IPS-18c (cell line): ENCODE measurements around the gene TLR1.

ENCODE experiments used
- H3K4me3 ChIP-seq: 2 replicates; pipeline ENCODE4 v1.7.0; 2013; ENCODE audit warnings: low read depth, mild to moderate bottlenecking, low read length, moderate library complexity; ENCODE audit not compliant: insufficient read depth
- H3K9me3 ChIP-seq: one replicate; pipeline ENCODE4 v1.6.1; 2013; ENCODE audit warnings: mild to moderate bottlenecking, low read length, moderate library complexity; ENCODE audit not compliant: control insufficient read depth, insufficient read depth

TLR1 gene

GRCh38 chr4:38804654-38805295, at the start of gene TLR1:
Gene TLR1 (minus strand): TSS chr4:38804791. CDS start chr4:38798831, 5,960 bp downstream.
- Histone ChIP-seq H3K9me3 (peaks cover 10% of the 10 kb centered on the region), H3K4me3 (no peak within 1 kb of the TSS)

- Histone ChIP-seq H3K4me3 (no peak overlapping the region), H3K9me3 (peaks cover 2% of the 10 kb centered on the region)
Observed at GRCh38 chr4:38846015-38846414, 41.4 kb upstream of the TLR1 start.

- Histone ChIP-seq H3K9me3 (peaks cover 2% of the 10 kb centered on the region), H3K4me3 (no peak overlapping the region)
Observed at GRCh38 chr4:38842994-38843393, 38.4 kb upstream of the TLR1 start.

GRCh38 chr4:38837849-38838248, 33.3 kb upstream of the TLR1 start:
- no peaks in the 10 kb centered on the region for H3K9me3 ChIP-seq
- H3K4me3 ChIP-seq: no peak overlapping the region

- H3K4me3 ChIP-seq: no peak overlapping the region
- no peaks in the 10 kb centered on the region for H3K9me3 ChIP-seq
Observed at GRCh38 chr4:38837334-38837733, 32.7 kb upstream of the TLR1 start.

- Histone ChIP-seq H3K4me3 (no peak overlapping the region), H3K9me3 (no peaks in the 10 kb centered on the region)
Observed at GRCh38 chr4:38834570-38834969, 30.0 kb upstream of the TLR1 start.

- H3K9me3 ChIP-seq: no peaks in the 10 kb centered on the region
Observed at GRCh38 chr4:38832624-38833528, 28.3 kb upstream of the TLR1 start.

GRCh38 chr4:38832206-38832605, 27.6 kb upstream of the TLR1 start:
- Histone ChIP-seq H3K4me3 (no peak overlapping the region), H3K9me3 (no peaks in the 10 kb centered on the region)

More at GRCh38 chr4:38832624-38833528, 28.3 kb upstream of the TLR1 start:
- H3K4me3 ChIP-seq: no peak overlapping the region

GRCh38 chr4:38831653-38832052, 27.1 kb upstream of the TLR1 start:
- H3K9me3 ChIP-seq: no peaks in the 10 kb centered on the region
- H3K4me3 ChIP-seq: no peak overlapping the region

- H3K4me3 ChIP-seq: no peak overlapping the region
- H3K9me3 ChIP-seq: no peaks in the 10 kb centered on the region
Observed at GRCh38 chr4:38829237-38829636, 24.6 kb upstream of the TLR1 start.

GRCh38 chr4:38823766-38824165, 19.2 kb upstream of the TLR1 start:
- no peaks in the 10 kb centered on the region for H3K9me3 ChIP-seq
- H3K4me3 ChIP-seq: no peak overlapping the region

GRCh38 chr4:38822748-38823303, 18.2 kb upstream of the TLR1 start:
- Histone ChIP-seq H3K4me3 (no peak overlapping the region), H3K9me3 (no peaks in the 10 kb centered on the region)

GRCh38 chr4:38821739-38822138, 17.1 kb upstream of the TLR1 start:
- Histone ChIP-seq H3K9me3 (no peaks in the 10 kb centered on the region), H3K4me3 (no peak overlapping the region)

GRCh38 chr4:38820329-38821061, 15.9 kb upstream of the TLR1 start:
- Histone ChIP-seq H3K9me3 (no peaks in the 10 kb centered on the region), H3K4me3 (no peak overlapping the region)

- Histone ChIP-seq H3K4me3 (no peak overlapping the region), H3K9me3 (no peaks in the 10 kb centered on the region)
Observed at GRCh38 chr4:38819569-38819968, 15.0 kb upstream of the TLR1 start.

GRCh38 chr4:38818441-38818976, 13.9 kb upstream of the TLR1 start:
- Histone ChIP-seq H3K9me3 (no peaks in the 10 kb centered on the region), H3K4me3 (no peak overlapping the region)
